K562 (cell line): ENCODE measurements around the gene OPRM1.

Source experiments
- ESRRA ChIP-seq: fragments of 450-650 bp; IDR thresholded peaks from 2 replicates; pipeline ENCODE4 v1.6.1; 2014; ENCODE audit warnings: low read depth, mild to moderate bottlenecking, moderate library complexity, borderline replicate concordance
- FOXA1 ChIP-seq: fragments of 450-650 bp; IDR thresholded peaks from 2 replicates; pipeline ENCODE4 v1.6.1; 2016; ENCODE audit warnings: mild to moderate bottlenecking, borderline replicate concordance
- NFIX ChIP-seq: fragments of 250-450 bp; sonication (Bioruptor Pico); IDR thresholded peaks from 2 replicates; pipeline ENCODE4 v1.4.0; 2020; ENCODE audit warnings: low read depth, mild to moderate bottlenecking, moderate library complexity
- NFXL1 ChIP-seq: fragments of 450-650 bp; formaldehyde crosslinking; IDR thresholded peaks from 2 replicates; pipeline ENCODE4 v1.4.0; 2021; ENCODE audit warnings: mild to moderate bottlenecking
- POLR2A ChIP-seq: fragments of 450-650 bp; conservative IDR thresholded peaks from 2 replicates; pipeline ENCODE4 v1.6.1; 2016
- RAD51 ChIP-seq: fragments of 450-650 bp; IDR thresholded peaks from 2 replicates; pipeline ENCODE4 v1.7.1; 2016; ENCODE audit warnings: low read depth, mild to moderate bottlenecking, borderline replicate concordance
- STAT6 ChIP-seq: sonication (generic); formaldehyde crosslinking; IDR thresholded peaks from 2 replicates; pipeline ENCODE4 v1.8.1; 2023; ENCODE audit warnings: mild to moderate bottlenecking, missing genetic modification reagents
- ZNF134 ChIP-seq: fragments of 250-450 bp; sonication (Bioruptor Pico); conservative IDR thresholded peaks from 2 replicates; pipeline ENCODE4 v1.4.0; 2020
- TF ChIP-seq, protein P1 (sequence below): sonication (generic); formaldehyde crosslinking; IDR thresholded peaks from 2 replicates; pipeline ENCODE4 v1.8.0; 2022; ENCODE audit warnings: mild to moderate bottlenecking, missing genetic modification reagents

DNA sequence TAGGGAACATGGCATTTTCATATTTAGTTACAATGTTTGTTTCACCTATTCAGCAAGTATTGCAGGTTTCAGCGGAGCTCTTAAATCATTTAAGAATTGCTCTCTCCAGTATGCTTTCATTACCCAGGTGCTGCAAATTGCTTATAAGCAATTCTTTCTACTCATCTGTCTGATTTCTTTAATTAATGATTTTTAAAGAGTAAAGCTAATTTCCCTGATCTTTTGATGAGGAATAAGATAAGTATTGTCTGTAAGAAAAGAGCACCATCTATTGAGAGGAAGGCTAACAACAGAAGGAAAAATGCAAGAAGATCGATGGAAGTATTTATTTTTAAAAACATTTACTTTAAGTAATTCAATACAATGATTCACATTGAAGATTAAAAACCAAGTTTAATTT lies 2.0 kb downstream of the OPRM1 start:
- TF ChIP-seq, protein P1, sequence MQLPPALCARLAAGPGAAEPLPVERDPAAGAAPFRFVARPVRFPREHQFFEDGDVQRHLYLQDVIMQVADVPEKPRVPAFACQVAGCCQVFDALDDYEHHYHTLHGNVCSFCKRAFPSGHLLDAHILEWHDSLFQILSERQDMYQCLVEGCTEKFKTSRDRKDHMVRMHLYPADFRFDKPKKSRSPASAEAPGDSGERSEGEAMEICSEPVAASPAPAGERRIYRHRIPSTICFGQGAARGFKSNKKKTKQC = no peak
- no peak for TF ChIP-seq RAD51
- TF ChIP-seq ZNF134 (CRISPR knock-in tag) = no peak
- no peak for TF ChIP-seq STAT6
- no peak for TF ChIP-seq ESRRA
- TF ChIP-seq FOXA1 = no peak
- no peak for TF ChIP-seq POLR2A
- no peak for TF ChIP-seq NFXL1 (CRISPR knock-in tag)
- no peak for TF ChIP-seq NFIX
